ENCODE measurements around the gene SCGB3A2.

- TF ChIP-seq CTCF (IDR thresholded peaks at IDR 0.05) (no peak), POLR2AphosphoS5 (IDR thresholded peaks at IDR 0.05) (no peak), EP300 (IDR thresholded peaks at IDR 0.05) (no peak), POLR2A (IDR thresholded peaks at IDR 0.05) (no peak)
Measured at GRCh38 chr5:147851578-147851977, 26.9 kb upstream of the SCGB3A2 start.

Data from suprapubic skin (tissue), 4 donors.